Chondrocyte (in vitro differentiated cells): ENCODE results near the gene GSTO1. TPM values are rescaled to one million over a fixed set of nuclear protein-coding genes. Genes with fewer than 3 reads are reported as not detected.
A peak's percentile ranks its signal among the peaks of the same experiment; 100 is the strongest.

ENCODE experiments used
- DNase-seq: peaks from one replicate; pipeline ENCODE4 v3.0.0; 2021; ENCODE audit warnings: mixed read lengths, low spot score
- H3K27ac Mint-ChIP-seq: one replicate; pipeline ENCODE4 v1.8.0; 2021; ENCODE audit warnings: mild to moderate bottlenecking, moderate library complexity, mixed read lengths; ENCODE audit not compliant: unreplicated experiment
- H3K27me3 Mint-ChIP-seq: 2 replicates; pipeline ENCODE4 v1.8.0; 2021; ENCODE audit warnings: low read depth, mixed read lengths
- H3K36me3 Mint-ChIP-seq: 2 replicates; pipeline ENCODE4 v1.8.0; 2021; ENCODE audit warnings: low read depth, mixed read lengths
- H3K4me1 Mint-ChIP-seq: 2 replicates; pipeline ENCODE4 v1.8.0; 2021; ENCODE audit warnings: low read depth, mild to moderate bottlenecking, mixed read lengths
- H3K4me3 Mint-ChIP-seq: one replicate; pipeline ENCODE4 v1.8.0; 2021; ENCODE audit warnings: mild to moderate bottlenecking, moderate library complexity, mixed read lengths; ENCODE audit not compliant: unreplicated experiment
- H3K9me3 Mint-ChIP-seq: 2 replicates; pipeline ENCODE4 v1.8.0; 2021; ENCODE audit warnings: low read depth, mixed read lengths
- CTCF ChIP-seq: fragments of 200-600 bp; sonication (generic); IDR thresholded peaks from 2 replicates; pipeline ENCODE4 v1.5.0; 2021; ENCODE audit warnings: antibody characterized with exemption, mild to moderate bottlenecking, moderate library complexity
- long read RNA-seq: library from polyadenylated mRNA; stranded (forward); transcript quantifications from one replicate; pipeline ENCODE4 v2.0.0, GENCODE V29; 2021
- total RNA-seq: library from RNA; stranded (reverse); gene quantifications from 3 replicates; pipeline ENCODE4 v1.2.1, GENCODE V29; 2021

The GSTO1 gene
- total RNA-seq, result 57.0 to 78.2 TPM (median 61.8 TPM) in 3 replicates
- long read RNA-seq, transcript GSTO1-202 (6 exons, 972 nt), result major isoform, 54 of 60 reads
- long read RNA-seq, partial matches to known transcripts, result 0 of 60 reads
- long read RNA-seq, other reads (novel, unspliced or antisense), result 4 of 60 reads

GRCh38 chr10:104254493-104255310 lies at the start of gene GSTO1:
GSTO1 (plus strand) TSS chr10:104254892; CDS start chr10:104254929, 37 bp downstream.
- peaks cover 46% of the 10 kb centered on the region for H3K4me1 Mint-ChIP-seq
- peak within 1 kb of the TSS; percentile 91 for H3K4me3 Mint-ChIP-seq
- H3K27ac Mint-ChIP-seq, result peak within 1 kb of the TSS; percentile 96
- no peak for DNase-seq
- peaks cover 16% of the 10 kb centered on the region for H3K36me3 Mint-ChIP-seq
- no peaks in the 10 kb centered on the region for H3K27me3 Mint-ChIP-seq
- peak; percentile 38 for TF ChIP-seq CTCF
- H3K9me3 Mint-ChIP-seq, result no peaks in the 10 kb centered on the region

- no peak overlapping the region for H3K27ac Mint-ChIP-seq
- no peak overlapping the region for H3K4me3 Mint-ChIP-seq
- H3K4me1 Mint-ChIP-seq, result no peaks in the 10 kb centered on the region
- peaks cover 36% of the 10 kb centered on the region for H3K27me3 Mint-ChIP-seq
- H3K36me3 Mint-ChIP-seq, result no peaks in the 10 kb centered on the region
- TF ChIP-seq CTCF, result no peak
- no peaks in the 10 kb centered on the region for H3K9me3 Mint-ChIP-seq
- DNase-seq, result no peak
These were observed 46.0 kb upstream of the GSTO1 start for GRCh38 chr10:104208730-104209129.

- no peak for DNase-seq
These were observed 45.0 kb upstream of the GSTO1 start for GRCh38 chr10:104209575-104210198.

GRCh38 chr10:104216631-104217030 lies 38.1 kb upstream of the GSTO1 start:
- Mint-ChIP-seq H3K4me3 (no peak overlapping the region), H3K27ac (no peak overlapping the region)

More at GRCh38 chr10:104209575-104210198, 45.0 kb upstream of the GSTO1 start:
- no peaks in the 10 kb centered on the region for H3K36me3 Mint-ChIP-seq
- no peak overlapping the region for H3K27ac Mint-ChIP-seq
- peak; percentile 85 for TF ChIP-seq CTCF
- H3K27me3 Mint-ChIP-seq, result peaks cover 36% of the 10 kb centered on the region
- no peaks in the 10 kb centered on the region for H3K9me3 Mint-ChIP-seq
- no peak overlapping the region for H3K4me3 Mint-ChIP-seq
- H3K4me1 Mint-ChIP-seq, result no peaks in the 10 kb centered on the region

More at GRCh38 chr10:104216631-104217030, 38.1 kb upstream of the GSTO1 start:
- DNase-seq, result no peak
- Mint-ChIP-seq H3K4me1 (no peaks in the 10 kb centered on the region), H3K9me3 (no peaks in the 10 kb centered on the region), H3K27me3 (peaks cover 31% of the 10 kb centered on the region), H3K36me3 (peaks cover 1% of the 10 kb centered on the region)
- TF ChIP-seq CTCF, result no peak
